Breast epithelium (tissue), 4 donors: ENCODE results near the gene SPNS3. TPM values are rescaled to one million over a fixed set of nuclear protein-coding genes. Genes with fewer than 3 reads are reported as not detected.
A peak's percentile ranks its signal among the peaks of the same experiment; 100 is the strongest.

Source experiments
- DNase-seq, 2 donors: peaks; one replicate each; pipeline ENCODE4 v3.0.0-alpha.2; 2019; ENCODE audit warnings: low spot score in 2 of 2
- H3K27ac ChIP-seq, 2 donors: fragments of 200-600 bp; sonication (generic) in 1 of 2; one replicate each; pipeline ENCODE4 v1.5.1; 2016 to 2019; ENCODE audit warnings: mild to moderate bottlenecking in 1 of 2
- H3K27me3 ChIP-seq, 2 donors: fragments of 200-600 bp; sonication (generic) in 1 of 2; one replicate each; pipeline versions ENCODE4 v1.5.1 to v1.6.0; 2017 to 2019; ENCODE audit warnings: control low read depth in 1 of 2, mild to moderate bottlenecking in 1 of 2
- H3K36me3 ChIP-seq: fragments of 200-600 bp; one replicate; pipeline ENCODE4 v1.5.1; 2019
- H3K4me1 ChIP-seq, 2 donors: fragments of 200-600 bp; sonication (generic); one replicate each; pipeline ENCODE4 v1.5.1; 2016 to 2019; ENCODE audit warnings: control low read depth in 1 of 2
- H3K4me3 ChIP-seq, 3 donors: fragments of 200-600 bp; sonication (generic); 1 replicate in 2 of 3; 2 replicates in 1 of 3; pipeline ENCODE4 v1.5.1; 2016 to 2019; ENCODE audit warnings: mild to moderate bottlenecking in 3 of 3, moderate library complexity in 2 of 3
- H3K9me3 ChIP-seq, 2 donors: fragments of 200-600 bp; sonication (generic) in 1 of 2; one replicate each; pipeline ENCODE4 v1.5.1; 2016 to 2019; ENCODE audit warnings: control low read depth in 1 of 2
- POLR2A ChIP-seq: fragments of 450-650 bp; IDR thresholded peaks from one replicate; pipeline ENCODE4 v1.6.1; 2016; ENCODE audit warnings: antibody characterized with exemption, mild to moderate bottlenecking, moderate library complexity
- POLR2AphosphoS5 ChIP-seq, 3 donors: sonication (generic); formaldehyde crosslinking; IDR thresholded peaks; one replicate each; pipeline ENCODE4 v1.6.1; 2017; ENCODE audit warnings: antibody characterized with exemption in 3 of 3
- intact Hi-C: fragments of 100-400 bp; cut with DNase I; formaldehyde crosslinking; loops from one replicate; pipeline ENCODE4 v1.15.1; 2023; ENCODE audit warnings: low total_unique reads
- total RNA-seq, 3 donors: library from RNA; depleted of rRNA; stranded (reverse); fragments of >200 nt; gene quantifications; one replicate each; pipeline ENCODE4 v1.1.0, GENCODE V29; 2016
- TF ChIP-seq, protein P1 (sequence below), 3 donors: fragments of 450-650 bp; IDR thresholded peaks; one replicate each; pipeline ENCODE4 v1.5.1; 2016 to 2017; ENCODE audit warnings: antibody characterized with exemption in 3 of 3, mild to moderate bottlenecking in 3 of 3, moderate library complexity in 3 of 3

The SPNS3 gene
- total RNA-seq, 3 donors from 2014 or later, result 0.15 TPM; not detected in 2

DNA sequence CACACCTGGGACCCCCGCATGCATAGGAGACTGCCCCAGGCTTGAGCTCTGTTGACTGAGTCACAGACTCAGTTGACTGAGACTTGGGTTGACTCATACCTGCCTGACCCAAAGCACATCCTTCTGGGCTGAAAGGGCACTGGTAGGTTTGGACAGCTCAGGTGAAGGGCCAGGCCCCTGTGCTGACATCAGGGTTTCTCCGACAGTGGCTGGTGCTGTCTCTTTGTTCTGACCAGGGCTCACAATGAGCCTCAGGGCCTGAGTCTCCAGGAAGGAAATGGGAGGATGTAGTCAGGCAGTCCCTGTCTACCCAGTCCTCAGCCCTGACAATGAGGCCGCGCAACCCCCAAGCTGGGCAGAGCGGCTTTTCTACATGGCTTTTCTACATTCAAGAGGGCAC lies 71.4 kb downstream of the SPNS3 start:
- DNase-seq, result no peak
- Histone ChIP-seq H3K9me3 (no peaks in the 10 kb centered on the region), H3K27ac (peak overlapping the region in 1 of 2 donors; percentile 86), H3K4me1 (peaks cover 0 to 17% of the 10 kb centered on the region in 2 donors), H3K27me3 (peaks cover 5 to 18% of the 10 kb centered on the region in 2 donors), H3K36me3 (no peaks in the 10 kb centered on the region), H3K4me3 (no peak overlapping the region)
- intact Hi-C loops, result loop anchor here (5.0 to 10.0 kb wide), 2 partner anchors 743 to 1470 kb away; no protein-coding TSS in a partner anchor
- TF ChIP-seq, protein P1, sequence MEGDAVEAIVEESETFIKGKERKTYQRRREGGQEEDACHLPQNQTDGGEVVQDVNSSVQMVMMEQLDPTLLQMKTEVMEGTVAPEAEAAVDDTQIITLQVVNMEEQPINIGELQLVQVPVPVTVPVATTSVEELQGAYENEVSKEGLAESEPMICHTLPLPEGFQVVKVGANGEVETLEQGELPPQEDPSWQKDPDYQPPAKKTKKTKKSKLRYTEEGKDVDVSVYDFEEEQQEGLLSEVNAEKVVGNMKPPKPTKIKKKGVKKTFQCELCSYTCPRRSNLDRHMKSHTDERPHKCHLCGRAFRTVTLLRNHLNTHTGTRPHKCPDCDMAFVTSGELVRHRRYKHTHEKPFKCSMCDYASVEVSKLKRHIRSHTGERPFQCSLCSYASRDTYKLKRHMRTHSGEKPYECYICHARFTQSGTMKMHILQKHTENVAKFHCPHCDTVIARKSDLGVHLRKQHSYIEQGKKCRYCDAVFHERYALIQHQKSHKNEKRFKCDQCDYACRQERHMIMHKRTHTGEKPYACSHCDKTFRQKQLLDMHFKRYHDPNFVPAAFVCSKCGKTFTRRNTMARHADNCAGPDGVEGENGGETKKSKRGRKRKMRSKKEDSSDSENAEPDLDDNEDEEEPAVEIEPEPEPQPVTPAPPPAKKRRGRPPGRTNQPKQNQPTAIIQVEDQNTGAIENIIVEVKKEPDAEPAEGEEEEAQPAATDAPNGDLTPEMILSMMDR (IDR thresholded peaks at IDR 0.05), result no peak
- no peak for TF ChIP-seq POLR2A
- TF ChIP-seq POLR2AphosphoS5 (IDR thresholded peaks at IDR 0.05), result no peak

DNA sequence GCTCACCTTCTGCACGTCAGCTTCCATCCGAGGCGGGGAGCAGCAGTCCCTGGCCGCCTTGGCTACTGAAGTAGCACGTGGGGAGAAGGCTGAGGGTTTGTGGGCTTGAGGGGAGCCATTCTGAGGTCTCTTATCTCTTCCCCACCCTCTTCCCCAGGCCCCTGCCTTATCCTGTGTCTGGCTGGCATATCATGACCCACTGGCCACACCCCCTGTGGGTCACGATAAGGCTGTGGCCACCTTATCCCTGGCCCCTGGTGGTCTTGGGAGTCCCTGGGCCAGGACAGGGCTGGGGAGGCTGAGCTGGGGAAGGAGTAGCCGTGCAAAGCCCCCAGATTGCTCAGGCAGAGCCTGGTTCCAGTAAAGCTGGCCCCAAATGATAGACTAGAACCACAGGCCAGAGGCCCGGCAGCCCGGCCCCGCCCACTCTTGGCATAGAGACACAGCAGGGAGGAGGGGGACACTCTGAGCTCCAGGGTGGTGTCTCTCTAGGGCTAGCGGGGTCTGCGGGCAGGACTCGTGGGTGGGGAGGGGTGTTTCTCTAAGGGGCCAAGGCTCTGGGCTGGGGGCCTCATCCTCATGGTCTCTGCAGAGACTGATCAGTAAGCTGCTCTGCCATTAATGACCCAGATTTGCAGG lies 72.6 kb downstream of the SPNS3 start:
- H3K36me3 ChIP-seq, result no peaks in the 10 kb centered on the region
- DNase-seq, result no peak
- TF ChIP-seq, protein P1 (IDR thresholded peaks at IDR 0.05), result no peak
- TF ChIP-seq POLR2AphosphoS5 (IDR thresholded peaks at IDR 0.05) (no peak), POLR2A (no peak)
- H3K4me3 ChIP-seq, result no peak overlapping the region
- intact Hi-C loops, result loop anchor here (5.0 to 10.0 kb wide), 2 partner anchors 744 to 1471 kb away; no protein-coding TSS in a partner anchor
- peaks cover 0 to 6% of the 10 kb centered on the region in 2 donors for H3K27me3 ChIP-seq
- H3K9me3 ChIP-seq, result no peaks in the 10 kb centered on the region
- peaks cover 0 to 17% of the 10 kb centered on the region in 2 donors for H3K4me1 ChIP-seq
- peak overlapping the region; percentile 80 to 86 for H3K27ac ChIP-seq

DNA sequence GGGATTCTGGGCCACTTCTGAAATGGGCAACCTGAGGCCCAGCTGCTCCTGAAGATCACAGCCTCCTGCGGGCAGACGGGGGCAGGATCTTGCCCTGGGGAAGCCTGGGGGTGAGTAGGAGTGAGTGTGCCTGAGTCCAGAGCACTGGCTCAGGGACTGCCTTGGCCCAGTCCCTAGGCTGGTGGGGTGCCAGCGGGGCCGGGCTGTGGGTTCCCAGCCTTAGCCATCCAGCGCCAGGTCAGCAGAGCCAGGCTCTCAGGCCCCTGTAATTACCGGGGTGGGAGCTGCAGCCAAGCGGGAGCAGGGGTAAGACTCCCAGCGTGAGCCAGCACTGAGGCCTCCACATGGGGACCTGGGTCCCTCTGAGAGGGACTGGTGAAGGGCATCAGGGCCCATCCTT lies 73.2 kb downstream of the SPNS3 start:
- Histone ChIP-seq H3K4me3 (no peak overlapping the region), H3K9me3 (no peaks in the 10 kb centered on the region), H3K27me3 (peaks cover 0 to 3% of the 10 kb centered on the region in 2 donors), H3K27ac (peak overlapping the region; percentile 80 to 86), H3K36me3 (no peaks in the 10 kb centered on the region), H3K4me1 (peaks cover 0 to 17% of the 10 kb centered on the region in 2 donors)
- intact Hi-C loops, result loop anchor here (5.0 to 10.0 kb wide), 2 partner anchors 745 to 1472 kb away; no protein-coding TSS in a partner anchor
- TF ChIP-seq POLR2AphosphoS5 (IDR thresholded peaks at IDR 0.05) (no peak), POLR2A (no peak)
- TF ChIP-seq, protein P1 (IDR thresholded peaks at IDR 0.05), result no peak
- DNase-seq, result no peak

DNA sequence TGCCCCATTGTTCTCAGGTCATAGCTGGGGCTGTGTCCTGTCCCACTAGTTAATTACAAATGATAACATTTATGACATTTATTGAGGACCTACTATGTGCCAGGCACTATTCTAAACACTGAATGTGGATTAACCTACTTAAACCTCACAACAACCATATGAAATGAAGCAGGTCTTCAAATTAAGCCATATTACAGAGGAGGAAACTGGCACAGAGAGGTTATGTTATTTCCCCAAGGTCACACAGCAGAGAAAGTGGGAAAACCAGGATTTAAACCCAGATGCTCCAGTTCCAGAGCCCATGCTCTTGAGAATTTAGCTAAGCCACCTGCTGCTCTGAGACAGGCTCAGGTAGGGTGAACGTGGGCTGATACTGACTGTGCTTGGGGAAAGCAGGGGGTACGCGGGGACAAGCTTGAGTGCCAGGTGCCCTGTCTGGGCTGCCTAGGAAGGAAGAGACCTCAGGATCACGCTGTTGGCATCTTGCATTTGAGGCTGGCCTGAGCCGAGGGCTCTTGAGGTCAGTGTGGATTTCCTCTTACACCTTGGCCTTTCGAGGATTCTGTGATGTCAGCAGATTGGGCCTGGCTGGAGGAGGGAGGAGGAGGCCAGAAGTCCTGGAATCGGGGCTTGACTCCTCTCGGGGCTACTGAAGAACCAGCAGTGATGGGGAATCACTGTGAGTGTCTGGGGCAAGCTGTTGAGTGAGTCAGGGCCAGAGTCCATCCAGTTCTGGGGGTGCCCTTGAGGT lies 73.8 kb downstream of the SPNS3 start:
- intact Hi-C loops, result loop anchor here (5.0 to 10.0 kb wide), 2 partner anchors 745 to 1473 kb away; no protein-coding TSS in a partner anchor
- H3K27ac ChIP-seq, result peak overlapping the region; percentile 80 to 86
- TF ChIP-seq POLR2AphosphoS5 (IDR thresholded peaks at IDR 0.05) (no peak), POLR2A (no peak)
- TF ChIP-seq, protein P1 (IDR thresholded peaks at IDR 0.05), result no peak
- no peaks in the 10 kb centered on the region for H3K9me3 ChIP-seq
- H3K27me3 ChIP-seq, result peaks cover 0 to 3% of the 10 kb centered on the region in 2 donors
- DNase-seq, result no peak
- H3K4me3 ChIP-seq, result no peak overlapping the region
- no peaks in the 10 kb centered on the region for H3K36me3 ChIP-seq
- H3K4me1 ChIP-seq, result peaks cover 0 to 17% of the 10 kb centered on the region in 2 donors
